Prostate gland (tissue), 2 donors: Measurements from ENCODE around the gene NPAS1. TPM values are rescaled to one million over a fixed set of nuclear protein-coding genes. Genes with fewer than 3 reads are reported as not detected.

Source experiments
- DNase-seq: peaks from one replicate; pipeline ENCODE4 v3.0.0-alpha.2; 2019; ENCODE audit warnings: low spot score
- H3K27ac ChIP-seq, 2 donors: fragments of 200-600 bp; sonication (generic); 2 replicates each; pipeline ENCODE4 v1.5.1; 2017 to 2019
- H3K27me3 ChIP-seq: fragments of 200-600 bp; sonication (generic); replicated peaks from 2 replicates; pipeline ENCODE4 v1.5.1; 2019; ENCODE audit not compliant: insufficient read depth
- H3K36me3 ChIP-seq, 2 donors: fragments of 200-600 bp; sonication (generic); 1 replicate in 1 of 2; 2 replicates in 1 of 2; pipeline versions ENCODE4 v1.5.1 to v1.8.1; 2017 to 2019
- H3K4me1 ChIP-seq: fragments of 200-600 bp; sonication (generic); replicated peaks from 2 replicates; pipeline ENCODE4 v1.5.1; 2019
- H3K4me3 ChIP-seq, 2 donors: fragments of 200-600 bp; sonication (generic); 2 replicates each; pipeline ENCODE4 v1.5.1; 2017 to 2019
- H3K9me3 ChIP-seq: fragments of 200-600 bp; sonication (generic); 2 replicates; pipeline ENCODE4 v1.5.1; 2017
- CTCF ChIP-seq, 4 experiments: fragments of 200-600 bp in 2 of 4; fragments of 450-650 bp in 2 of 4; sonication (generic) in 2 of 4; IDR thresholded peaks; 1 replicate in 3 of 4; 2 replicates in 1 of 4; pipeline ENCODE4 v1.5.1; 2016 to 2019; ENCODE audit warnings: antibody characterized with exemption in 4 of 4, mild to moderate bottlenecking in 2 of 4, moderate library complexity in 2 of 4
- POLR2A ChIP-seq: fragments of 450-650 bp; IDR thresholded peaks from one replicate; pipeline ENCODE4 v1.6.1; 2016; ENCODE audit warnings: antibody characterized with exemption, mild to moderate bottlenecking
- POLR2AphosphoS5 ChIP-seq: sonication (generic); formaldehyde crosslinking; IDR thresholded peaks from one replicate; pipeline ENCODE4 v1.6.1; 2017; ENCODE audit warnings: antibody characterized with exemption
- WGBS: methylation state at CpG from one replicate; pipeline ENCODE4 v1.1.5; 2018; 5-methylcytosine and 5-hydroxymethylcytosine counted together
- intact Hi-C: fragments of 100-400 bp; cut with DNase I; formaldehyde crosslinking; loops from one replicate; pipeline ENCODE4 v1.14.2; 2022
- total RNA-seq, 2 donors: library from RNA; depleted of rRNA; stranded (reverse); fragments of >200 nt; gene quantifications; one replicate each; pipeline ENCODE4 v1.1.0, GENCODE V29; 2016

The NPAS1 gene
- total RNA-seq, 2 donors from 2014 or later: 0.27 to 0.51 TPM

- intact Hi-C loops: loop anchor here (10.0 kb wide), 1 partner anchor 89 kb away; no protein-coding TSS in a partner anchor
- Histone ChIP-seq H3K9me3 (no peaks in the 10 kb centered on the region), H3K27ac (peak overlapping the region; percentile 69 to 75), H3K27me3 (no peaks in the 10 kb centered on the region), H3K36me3 (no peaks in the 10 kb centered on the region), H3K4me3 (peak overlapping the region; percentile 29 to 36), H3K4me1 (no peaks in the 10 kb centered on the region)
- TF ChIP-seq POLR2AphosphoS5 (peak; percentile 82), CTCF (IDR thresholded peaks at IDR 0.05) (peak; percentile 93 to 99 (median 96)), POLR2A (peak; percentile 41)
- peak; percentile 85 for DNase-seq
- WGBS: 9% methylated on average over 35 of the region's 35 CpGs
These were observed 15.8 kb downstream of the NPAS1 start for GRCh38 chr19:47035127-47036096.

- Histone ChIP-seq H3K36me3 (no peaks in the 10 kb centered on the region), H3K4me3 (peak overlapping the region; percentile 29 to 36), H3K27ac (peak overlapping the region; percentile 69 to 75), H3K4me1 (no peaks in the 10 kb centered on the region), H3K9me3 (no peaks in the 10 kb centered on the region), H3K27me3 (no peaks in the 10 kb centered on the region)
- 8% methylated on average over 26 of the region's 26 CpGs for WGBS
- TF ChIP-seq CTCF (IDR thresholded peaks at IDR 0.05) (peak in 1 of 4 experiments; percentile 4), POLR2AphosphoS5 (no peak)
- DNase-seq: no peak
- intact Hi-C loops: loop anchor here (10.0 kb wide), 1 partner anchor 89 kb away; no protein-coding TSS in a partner anchor
These were observed 16.5 kb downstream of the NPAS1 start for GRCh38 chr19:47036097-47036651.

- no peak for DNase-seq
- no peaks in the 10 kb centered on the region for H3K36me3 ChIP-seq
- H3K27me3 ChIP-seq: no peaks in the 10 kb centered on the region
- TF ChIP-seq POLR2A: no peak
- no peak for TF ChIP-seq CTCF (IDR thresholded peaks at IDR 0.05)
- no peak for TF ChIP-seq POLR2AphosphoS5
- intact Hi-C loops: loop anchor here (10.0 kb wide), 1 partner anchor 87 kb away; no protein-coding TSS in a partner anchor
- H3K27ac ChIP-seq: no peak overlapping the region
- WGBS: 83% methylated on average over 1 of the region's 1 CpG
- no peak overlapping the region for H3K4me3 ChIP-seq
- H3K4me1 ChIP-seq: no peaks in the 10 kb centered on the region
- H3K9me3 ChIP-seq: no peaks in the 10 kb centered on the region
These were observed 18.1 kb downstream of the NPAS1 start for GRCh38 chr19:47037766-47038165.

GRCh38 chr19:47039239-47039874 lies 19.7 kb downstream of the NPAS1 start:
- H3K4me3 ChIP-seq: no peak overlapping the region
- intact Hi-C loops: loop anchor here (10.0 kb wide), 1 partner anchor 85 kb away; no protein-coding TSS in a partner anchor
- WGBS: 88% methylated on average over 16 of the region's 17 CpGs

GRCh38 chr19:47040869-47041268 lies 21.2 kb downstream of the NPAS1 start:
- TF ChIP-seq POLR2AphosphoS5 (no peak), POLR2A (no peak), CTCF (IDR thresholded peaks at IDR 0.05) (no peak)
- 80% methylated on average over 8 of the region's 8 CpGs for WGBS
- no peaks in the 10 kb centered on the region for H3K9me3 ChIP-seq
- no peak overlapping the region for H3K27ac ChIP-seq
- no peaks in the 10 kb centered on the region for H3K27me3 ChIP-seq
- no peaks in the 10 kb centered on the region for H3K36me3 ChIP-seq
- H3K4me1 ChIP-seq: no peaks in the 10 kb centered on the region
- DNase-seq: no peak
- intact Hi-C loops: no loop called here
- H3K4me3 ChIP-seq: no peak overlapping the region

More at GRCh38 chr19:47039239-47039874, 19.7 kb downstream of the NPAS1 start:
- H3K4me1 ChIP-seq: no peaks in the 10 kb centered on the region
- H3K9me3 ChIP-seq: no peaks in the 10 kb centered on the region
- H3K36me3 ChIP-seq: no peaks in the 10 kb centered on the region
- no peak overlapping the region for H3K27ac ChIP-seq
- no peak for DNase-seq
- TF ChIP-seq POLR2A (no peak), POLR2AphosphoS5 (no peak)
- H3K27me3 ChIP-seq: no peaks in the 10 kb centered on the region
